Right lobe of liver (tissue), 4 donors: Measurements from ENCODE around the gene TGM4.

ENCODE experiments used
- POLR2A ChIP-seq: fragments of 450-650 bp; IDR thresholded peaks from one replicate; pipeline ENCODE4 v1.6.1; 2017; ENCODE audit warnings: antibody characterized with exemption, mild to moderate bottlenecking
- TF ChIP-seq, protein P1 (sequence below), 4 donors: fragments of 200-600 bp in 3 of 4; fragments of 450-650 bp in 1 of 4; IDR thresholded peaks; one replicate each; pipeline versions ENCODE4 v1.5.1 to v1.8.0; 2016 to 2022; ENCODE audit warnings: antibody characterized with exemption in 4 of 4, mild to moderate bottlenecking in 2 of 4
- donor health status: DM: no; HTN: no; CAD: no.
- donor health status: DM: no; HTN: no; CAD: no.
- donor health status: DM: no; HTN: yes; CAD: no.

DNA sequence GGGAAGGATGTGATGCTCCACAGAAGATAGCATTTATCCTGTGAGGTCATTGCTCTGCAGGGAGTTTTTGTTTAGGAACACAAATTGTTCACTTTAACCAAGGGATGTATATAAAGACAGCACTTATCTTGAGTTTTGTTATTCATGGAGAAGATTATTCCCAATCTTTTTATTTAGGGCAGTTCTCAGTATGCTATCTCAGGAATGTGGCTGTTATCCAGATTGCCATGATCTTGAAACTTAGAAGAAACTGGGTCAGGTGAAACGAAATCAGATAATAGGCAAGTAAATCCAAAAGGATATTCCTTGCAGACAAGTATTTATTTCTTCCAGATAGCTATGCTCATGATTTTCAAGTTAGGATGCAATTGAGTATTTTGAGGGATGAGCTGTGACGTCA, 32.0 kb upstream of the TGM4 start:
- TF ChIP-seq, protein P1, sequence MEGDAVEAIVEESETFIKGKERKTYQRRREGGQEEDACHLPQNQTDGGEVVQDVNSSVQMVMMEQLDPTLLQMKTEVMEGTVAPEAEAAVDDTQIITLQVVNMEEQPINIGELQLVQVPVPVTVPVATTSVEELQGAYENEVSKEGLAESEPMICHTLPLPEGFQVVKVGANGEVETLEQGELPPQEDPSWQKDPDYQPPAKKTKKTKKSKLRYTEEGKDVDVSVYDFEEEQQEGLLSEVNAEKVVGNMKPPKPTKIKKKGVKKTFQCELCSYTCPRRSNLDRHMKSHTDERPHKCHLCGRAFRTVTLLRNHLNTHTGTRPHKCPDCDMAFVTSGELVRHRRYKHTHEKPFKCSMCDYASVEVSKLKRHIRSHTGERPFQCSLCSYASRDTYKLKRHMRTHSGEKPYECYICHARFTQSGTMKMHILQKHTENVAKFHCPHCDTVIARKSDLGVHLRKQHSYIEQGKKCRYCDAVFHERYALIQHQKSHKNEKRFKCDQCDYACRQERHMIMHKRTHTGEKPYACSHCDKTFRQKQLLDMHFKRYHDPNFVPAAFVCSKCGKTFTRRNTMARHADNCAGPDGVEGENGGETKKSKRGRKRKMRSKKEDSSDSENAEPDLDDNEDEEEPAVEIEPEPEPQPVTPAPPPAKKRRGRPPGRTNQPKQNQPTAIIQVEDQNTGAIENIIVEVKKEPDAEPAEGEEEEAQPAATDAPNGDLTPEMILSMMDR (IDR thresholded peaks at IDR 0.05), result no peak
- no peak for TF ChIP-seq POLR2A
